Cardiac fibroblast (primary cell): ENCODE measurements around the gene JAKMIP1.

Experiments
- DNase-seq, 2 donors: peaks; one replicate each; pipeline versions ENCODE4 v3.0.0 to v3.0.0-alpha.2; 2010; ENCODE audit warnings: low read depth in 2 of 2
- H3K4me3 ChIP-seq, 2 donors: replicated peaks in 1 of 2; 1 replicate in 1 of 2; 2 replicates in 1 of 2; pipeline ENCODE4 v1.5.1; 2011; ENCODE audit warnings: low read depth in 2 of 2, low read length in 2 of 2, mild to moderate bottlenecking in 2 of 2, moderate library complexity in 1 of 2
- CTCF ChIP-seq: IDR thresholded peaks from one replicate; pipeline ENCODE4 v1.5.1; 2011; ENCODE audit warnings: low read depth, mild to moderate bottlenecking, low read length, inconsistent platforms

The JAKMIP1 gene

GRCh38 chr4:6121941-6122340 is 78.4 kb downstream of the JAKMIP1 start:
- no peak overlapping the region for H3K4me3 ChIP-seq
- TF ChIP-seq CTCF = no peak
- no peak for DNase-seq

- no peak for TF ChIP-seq CTCF
- DNase-seq = no peak
- no peak overlapping the region for H3K4me3 ChIP-seq
These were observed 79.0 kb downstream of the JAKMIP1 start for GRCh38 chr4:6121276-6121850.

- TF ChIP-seq CTCF = no peak
- no peak overlapping the region for H3K4me3 ChIP-seq
- DNase-seq = no peak
These were observed 80.0 kb downstream of the JAKMIP1 start for GRCh38 chr4:6120361-6120760.

DNA sequence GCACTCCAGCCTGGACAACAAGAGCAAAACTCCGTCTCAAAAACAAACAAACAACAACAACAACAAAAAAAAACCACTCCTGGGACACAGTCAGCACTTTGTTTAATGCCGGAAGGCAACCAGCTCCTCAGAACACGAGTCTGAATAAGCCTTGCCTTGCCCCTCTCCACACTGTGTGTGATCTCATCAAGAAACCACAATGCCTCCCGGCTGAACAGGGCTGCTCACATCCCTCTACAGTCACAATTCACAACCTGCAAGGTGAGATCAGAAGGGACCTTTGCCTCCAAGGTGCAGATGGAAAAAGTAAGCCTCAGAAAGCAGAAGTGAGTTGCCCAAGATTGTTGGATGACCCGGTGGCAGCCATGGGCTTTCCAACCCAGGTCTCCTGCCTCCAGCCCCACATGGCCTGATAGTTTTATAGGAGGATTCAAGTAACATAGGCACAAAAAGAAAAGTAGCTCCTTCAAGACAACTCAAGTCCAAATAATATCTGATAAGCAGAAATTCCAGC is 80.8 kb downstream of the JAKMIP1 start:
- DNase-seq = no peak
- H3K4me3 ChIP-seq = no peak overlapping the region
- TF ChIP-seq CTCF = no peak

- TF ChIP-seq CTCF = no peak
- DNase-seq = no peak
- no peak overlapping the region for H3K4me3 ChIP-seq
These were observed 82.1 kb downstream of the JAKMIP1 start for GRCh38 chr4:6118201-6118600.

DNA sequence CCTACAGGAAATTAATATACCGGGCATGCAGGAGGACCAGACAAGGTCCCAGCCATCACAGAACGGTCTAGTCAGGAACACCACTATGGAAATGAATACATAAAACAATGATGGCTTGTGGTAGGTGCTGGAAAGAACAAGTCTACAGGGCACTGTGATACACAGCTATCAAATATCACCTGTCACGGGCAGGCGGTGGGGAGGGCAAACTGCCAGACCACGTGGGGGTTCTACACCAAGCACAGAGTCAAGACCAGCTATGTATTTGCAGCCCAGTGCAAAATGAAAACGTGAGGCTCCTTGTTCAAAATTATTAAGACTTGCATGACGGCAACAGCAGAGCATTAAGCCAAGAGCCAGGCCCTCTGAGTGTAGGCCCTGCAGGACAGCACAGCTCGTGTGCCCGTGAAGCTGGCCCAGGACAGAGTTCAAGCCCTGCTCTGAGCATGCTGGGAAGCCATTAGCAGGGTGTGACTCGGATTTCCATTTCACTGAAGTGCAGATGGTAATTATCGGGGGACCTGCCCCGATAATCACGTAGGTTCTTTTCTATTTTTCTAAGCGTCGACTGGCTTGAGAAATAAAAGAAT is 83.6 kb downstream of the JAKMIP1 start:
- DNase-seq = no peak
- TF ChIP-seq CTCF = no peak
- no peak overlapping the region for H3K4me3 ChIP-seq
